ENCODE results near the gene CYTH1. TPM values are rescaled to one million over a fixed set of nuclear protein-coding genes. Genes with fewer than 3 reads are reported as not detected.

Gene CYTH1
- total RNA-seq, 2 donors from 2014 or later = 23.1 to 27.4 TPM

DNA sequence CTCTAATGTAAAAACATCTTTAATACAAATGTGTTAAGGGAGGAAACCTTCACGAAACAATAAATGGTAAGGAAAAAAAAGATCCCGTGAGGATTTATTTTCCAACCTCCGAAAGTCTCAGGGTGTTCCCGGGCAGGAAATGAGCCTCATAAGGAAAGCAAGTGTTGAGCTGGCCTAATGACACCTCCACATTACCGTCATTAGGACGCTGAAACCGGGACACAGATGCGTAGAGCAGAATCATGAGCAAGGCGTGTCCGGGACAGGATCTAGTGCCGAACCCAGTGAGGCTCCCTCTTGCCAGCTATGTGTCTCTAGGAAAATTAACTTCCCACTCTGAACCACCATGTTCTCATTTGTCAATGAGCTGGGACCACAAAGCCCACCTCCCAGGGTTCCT is 22.7 kb upstream of the CYTH1 start:
- H3K27ac Mint-ChIP-seq = peak overlapping the region; percentile 68
- TF ChIP-seq, protein P1, sequence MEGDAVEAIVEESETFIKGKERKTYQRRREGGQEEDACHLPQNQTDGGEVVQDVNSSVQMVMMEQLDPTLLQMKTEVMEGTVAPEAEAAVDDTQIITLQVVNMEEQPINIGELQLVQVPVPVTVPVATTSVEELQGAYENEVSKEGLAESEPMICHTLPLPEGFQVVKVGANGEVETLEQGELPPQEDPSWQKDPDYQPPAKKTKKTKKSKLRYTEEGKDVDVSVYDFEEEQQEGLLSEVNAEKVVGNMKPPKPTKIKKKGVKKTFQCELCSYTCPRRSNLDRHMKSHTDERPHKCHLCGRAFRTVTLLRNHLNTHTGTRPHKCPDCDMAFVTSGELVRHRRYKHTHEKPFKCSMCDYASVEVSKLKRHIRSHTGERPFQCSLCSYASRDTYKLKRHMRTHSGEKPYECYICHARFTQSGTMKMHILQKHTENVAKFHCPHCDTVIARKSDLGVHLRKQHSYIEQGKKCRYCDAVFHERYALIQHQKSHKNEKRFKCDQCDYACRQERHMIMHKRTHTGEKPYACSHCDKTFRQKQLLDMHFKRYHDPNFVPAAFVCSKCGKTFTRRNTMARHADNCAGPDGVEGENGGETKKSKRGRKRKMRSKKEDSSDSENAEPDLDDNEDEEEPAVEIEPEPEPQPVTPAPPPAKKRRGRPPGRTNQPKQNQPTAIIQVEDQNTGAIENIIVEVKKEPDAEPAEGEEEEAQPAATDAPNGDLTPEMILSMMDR (conservative IDR thresholded peaks at IDR 0.05) = no peak
- Histone ChIP-seq H3K27me3 (ENCODE audit: control insufficient read depth, insufficient read depth, low read length, poor library complexity, severe bottlenecking) (no peaks in the 10 kb centered on the region), H3K36me3 (ENCODE audit: control insufficient read depth, insufficient read depth, low read length) (peaks cover 63% of the 10 kb centered on the region), H3K9ac (ENCODE audit: extremely low read depth, low read length, poor library complexity, severe bottlenecking) (no peak overlapping the region), H3K4me3 (ENCODE audit: low read length) (no peak overlapping the region), H3K4me1 (ENCODE audit: control insufficient read depth, insufficient read depth, low read length) (no peaks in the 10 kb centered on the region), H3K27ac (ENCODE audit: low read depth, low read length) (no peak overlapping the region), H3K9me3 (ENCODE audit: control insufficient read depth, low read length) (no peaks in the 10 kb centered on the region)
- WGBS, 2 experiments (ENCODE audit: insufficient coverage in 1 of 2, insufficient read length in 1 of 2) = 95 to 96% methylated on average over 8 to 11 of the region's 11 CpGs
- no peaks in the 10 kb centered on the region for H3K27me3 Mint-ChIP-seq (ENCODE audit: insufficient read depth)
- H3K4me1 Mint-ChIP-seq = no peaks in the 10 kb centered on the region
- no peak for DNase-seq
- H3K4me3 Mint-ChIP-seq = no peak overlapping the region
- no peaks in the 10 kb centered on the region for H3K9me3 Mint-ChIP-seq
- H3K36me3 Mint-ChIP-seq (ENCODE audit: low read depth) = peaks cover 70% of the 10 kb centered on the region

DNA sequence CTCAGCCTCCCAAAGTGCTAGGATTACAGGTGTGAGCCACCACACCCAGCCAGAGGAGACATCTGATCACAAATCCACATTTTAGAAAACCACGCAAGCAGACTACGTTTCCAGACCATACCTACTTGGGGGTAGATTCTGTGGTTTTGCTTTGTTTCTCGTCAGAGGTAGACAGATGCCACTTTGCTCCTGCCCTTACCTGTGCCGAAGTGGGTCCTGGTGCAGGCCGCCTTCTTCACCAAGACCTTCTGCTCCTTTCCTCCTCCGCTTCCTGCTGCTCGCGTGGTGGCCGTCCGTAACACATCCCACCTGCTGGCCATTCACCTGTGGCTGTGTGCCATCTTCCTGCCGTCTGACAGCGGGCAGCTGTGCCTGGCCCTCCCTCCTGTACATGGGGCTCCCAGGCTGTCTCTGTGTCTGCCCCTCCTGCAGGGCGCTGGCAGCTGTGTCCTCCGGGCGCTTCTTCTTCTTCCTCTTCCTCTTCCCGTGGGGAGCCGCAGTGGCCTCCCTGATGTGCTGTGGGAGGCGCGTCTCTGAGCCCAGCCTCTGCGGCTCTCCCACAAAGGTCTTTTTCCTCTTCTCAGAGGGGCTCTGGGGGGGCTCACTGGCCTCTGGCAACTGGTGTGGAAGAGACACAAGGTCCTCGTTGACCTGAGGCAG is 21.2 kb upstream of the CYTH1 start:
- Histone ChIP-seq H3K9ac (ENCODE audit: extremely low read depth, low read length, poor library complexity, severe bottlenecking) (no peak overlapping the region), H3K27ac (ENCODE audit: low read depth, low read length) (no peak overlapping the region), H3K4me1 (ENCODE audit: control insufficient read depth, insufficient read depth, low read length) (no peaks in the 10 kb centered on the region), H3K4me3 (ENCODE audit: low read length) (no peak overlapping the region), H3K9me3 (ENCODE audit: control insufficient read depth, low read length) (no peaks in the 10 kb centered on the region), H3K36me3 (ENCODE audit: control insufficient read depth, insufficient read depth, low read length) (peaks cover 55% of the 10 kb centered on the region), H3K27me3 (ENCODE audit: control insufficient read depth, insufficient read depth, low read length, poor library complexity, severe bottlenecking) (no peaks in the 10 kb centered on the region)
- no peak overlapping the region for H3K27ac Mint-ChIP-seq
- no peak for DNase-seq
- no peaks in the 10 kb centered on the region for H3K4me1 Mint-ChIP-seq
- no peaks in the 10 kb centered on the region for H3K27me3 Mint-ChIP-seq (ENCODE audit: insufficient read depth)
- peaks cover 70% of the 10 kb centered on the region for H3K36me3 Mint-ChIP-seq (ENCODE audit: low read depth)
- TF ChIP-seq, protein P1 (conservative IDR thresholded peaks at IDR 0.05) = no peak
- H3K9me3 Mint-ChIP-seq = no peaks in the 10 kb centered on the region
- H3K4me3 Mint-ChIP-seq = no peak overlapping the region
- 94 to 98% methylated on average over 13 to 21 of the region's 21 CpGs for WGBS, 2 experiments (ENCODE audit: insufficient coverage in 1 of 2, insufficient read length in 1 of 2)

DNA sequence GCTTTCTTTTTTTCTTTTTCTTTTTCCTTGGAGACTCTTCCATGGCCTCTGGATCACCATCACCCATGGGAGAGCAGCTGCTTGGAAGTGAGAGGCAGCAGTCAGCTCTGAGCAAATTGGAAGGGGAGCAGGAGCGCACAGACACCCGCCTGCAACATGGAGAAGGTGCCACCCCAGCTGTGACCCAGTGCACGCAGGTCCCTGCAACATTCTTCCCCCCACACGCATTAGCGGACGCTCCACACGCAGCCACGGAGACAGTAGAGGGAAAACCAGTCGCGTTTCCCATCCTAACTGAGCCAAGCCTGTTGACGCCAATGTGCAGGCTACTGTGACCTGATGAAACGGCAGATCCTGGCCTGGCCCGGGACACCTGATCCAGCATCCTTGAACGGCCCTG is 20.4 kb upstream of the CYTH1 start:
- no peak overlapping the region for H3K27ac ChIP-seq (ENCODE audit: low read depth, low read length)
- no peak overlapping the region for H3K4me3 ChIP-seq (ENCODE audit: low read length)
- no peak for DNase-seq
- Mint-ChIP-seq H3K4me1 (no peaks in the 10 kb centered on the region), H3K27me3 (ENCODE audit: insufficient read depth) (no peaks in the 10 kb centered on the region), H3K4me3 (no peak overlapping the region), H3K9me3 (no peaks in the 10 kb centered on the region), H3K36me3 (ENCODE audit: low read depth) (peaks cover 79% of the 10 kb centered on the region), H3K27ac (no peak overlapping the region)
- peaks cover 56% of the 10 kb centered on the region for H3K36me3 ChIP-seq (ENCODE audit: control insufficient read depth, insufficient read depth, low read length)
- no peaks in the 10 kb centered on the region for H3K9me3 ChIP-seq (ENCODE audit: control insufficient read depth, low read length)
- WGBS, 2 experiments (ENCODE audit: insufficient coverage in 1 of 2, insufficient read length in 1 of 2) = 96 to 97% methylated on average over 14 of the region's 14 CpGs
- no peaks in the 10 kb centered on the region for H3K4me1 ChIP-seq (ENCODE audit: control insufficient read depth, insufficient read depth, low read length)
- H3K27me3 ChIP-seq (ENCODE audit: control insufficient read depth, insufficient read depth, low read length, poor library complexity, severe bottlenecking) = no peaks in the 10 kb centered on the region
- H3K9ac ChIP-seq (ENCODE audit: extremely low read depth, low read length, poor library complexity, severe bottlenecking) = no peak overlapping the region
- TF ChIP-seq, protein P1 (conservative IDR thresholded peaks at IDR 0.05) = no peak

Measured in endodermal cell (in vitro differentiated cells).